H9 (cell line): Measurements from ENCODE around the gene STAP2. TPM values are rescaled to one million over a fixed set of nuclear protein-coding genes. Genes with fewer than 3 reads are reported as not detected.

Experiments
- DNase-seq: peaks from one replicate; pipeline ENCODE4 v3.0.0-alpha.2; 2017
- H2AFZ ChIP-seq: one replicate; pipeline ENCODE4 v1.6.1; 2013; ENCODE audit warnings: mild to moderate bottlenecking, low read length, control low read depth, moderate library complexity
- H2AK5ac ChIP-seq: 2 replicates; pipeline ENCODE4 v1.6.1; 2013; ENCODE audit warnings: low read length, control low read depth, mixed read lengths; ENCODE audit not compliant: insufficient read length
- H2BK120ac ChIP-seq: one replicate; pipeline ENCODE4 v1.6.1; 2013; ENCODE audit warnings: low read depth, mild to moderate bottlenecking, low read length, control low read depth, inconsistent platforms; ENCODE audit not compliant: poor library complexity, severe bottlenecking
- H2BK12ac ChIP-seq: 2 replicates; pipeline ENCODE4 v1.6.1; 2013; ENCODE audit warnings: low read length, control low read depth, mixed read lengths, low read depth; ENCODE audit not compliant: insufficient read length
- H2BK15ac ChIP-seq: 2 replicates; pipeline ENCODE4 v1.6.1; 2013; ENCODE audit warnings: low read depth, low read length, control low read depth
- H2BK20ac ChIP-seq: one replicate; pipeline ENCODE4 v1.6.1; 2013; ENCODE audit warnings: low read depth, mild to moderate bottlenecking, low read length, control low read depth, inconsistent platforms; ENCODE audit not compliant: poor library complexity, severe bottlenecking
- H2BK5ac ChIP-seq: 2 replicates; pipeline ENCODE4 v1.6.1; 2013; ENCODE audit warnings: low read length, control low read depth, mixed read lengths; ENCODE audit not compliant: insufficient read length
- H3K14ac ChIP-seq: 2 replicates; pipeline ENCODE4 v1.6.1; 2013; ENCODE audit warnings: low read length, control low read depth; ENCODE audit not compliant: insufficient read depth
- H3K18ac ChIP-seq: 2 replicates; pipeline ENCODE4 v1.6.1; 2013; ENCODE audit warnings: low read depth, mild to moderate bottlenecking, mixed read lengths, low read length, control low read depth; ENCODE audit not compliant: insufficient read length
- H3K23ac ChIP-seq: 2 replicates; pipeline ENCODE4 v1.6.1; 2013; ENCODE audit warnings: low read length, control low read depth, mixed read lengths, low read depth; ENCODE audit not compliant: insufficient read length
- H3K23me2 ChIP-seq: 2 replicates; pipeline ENCODE4 v1.6.1; 2013; ENCODE audit warnings: low read depth, mild to moderate bottlenecking, mixed read lengths, low read length, control low read depth; ENCODE audit not compliant: insufficient read length, poor library complexity, severe bottlenecking
- H3K27ac ChIP-seq: 2 replicates; pipeline ENCODE4 v1.5.1; 2013; ENCODE audit warnings: low read length, control low read depth, mixed read lengths, low read depth; ENCODE audit not compliant: insufficient read length
- H3K27me3 ChIP-seq: 2 replicates; pipeline ENCODE4 v1.6.1; 2013; ENCODE audit warnings: low read length, control low read depth, inconsistent platforms; ENCODE audit not compliant: insufficient read depth
- H3K4ac ChIP-seq: 2 replicates; pipeline ENCODE4 v1.6.1; 2013; ENCODE audit warnings: low read depth, mild to moderate bottlenecking, control low read depth, inconsistent platforms, low read length, moderate library complexity
- H3K4me1 ChIP-seq: 2 replicates; pipeline ENCODE4 v1.6.1; 2013; ENCODE audit warnings: low read length, control low read depth, inconsistent platforms; ENCODE audit not compliant: insufficient read depth
- H3K4me2 ChIP-seq: 2 replicates; pipeline ENCODE4 v1.6.1; 2013; ENCODE audit warnings: low read length, control low read depth, mixed read lengths; ENCODE audit not compliant: insufficient read length, insufficient read depth
- H3K56ac ChIP-seq: 2 replicates; pipeline ENCODE4 v1.6.1; 2013; ENCODE audit warnings: low read depth, mild to moderate bottlenecking, mixed read lengths, low read length, control low read depth; ENCODE audit not compliant: insufficient read length
- H3K79me1 ChIP-seq: 2 replicates; pipeline ENCODE4 v1.6.1; 2013; ENCODE audit warnings: low read depth, mild to moderate bottlenecking, moderate library complexity, low read length, control low read depth, inconsistent platforms; ENCODE audit not compliant: insufficient read depth, poor library complexity, severe bottlenecking
- H3K79me2 ChIP-seq: 2 replicates; pipeline ENCODE4 v1.6.1; 2013; ENCODE audit warnings: low read length, control low read depth, inconsistent platforms; ENCODE audit not compliant: insufficient read depth
- H3K9ac ChIP-seq: 2 replicates; pipeline ENCODE4 v1.6.1; 2013; ENCODE audit warnings: low read length, control low read depth, mixed read lengths; ENCODE audit not compliant: insufficient read length; ENCODE audit errors: extremely low read depth
- H3K9me3 ChIP-seq: one replicate; pipeline ENCODE4 v1.6.1; 2013; ENCODE audit warnings: low read depth, low read length, inconsistent platforms; ENCODE audit not compliant: control insufficient read depth
- H3T11ph ChIP-seq: one replicate; pipeline ENCODE4 v1.6.1; 2013; ENCODE audit warnings: mild to moderate bottlenecking, low read length, control low read depth, inconsistent platforms
- H4K20me1 ChIP-seq: one replicate; pipeline ENCODE4 v1.6.1; 2013; ENCODE audit not compliant: control insufficient read depth, insufficient read length, insufficient read depth
- H4K5ac ChIP-seq: 2 replicates; pipeline ENCODE4 v1.6.1; 2013; ENCODE audit warnings: low read depth, mild to moderate bottlenecking, mixed read lengths, low read length, control low read depth; ENCODE audit not compliant: insufficient read length
- H4K8ac ChIP-seq: replicated peaks from 2 replicates; pipeline ENCODE4 v1.6.1; 2013; ENCODE audit warnings: low read length, control low read depth, mixed read lengths, low read depth; ENCODE audit not compliant: insufficient read length
- H4K91ac ChIP-seq: 2 replicates; pipeline ENCODE4 v1.6.1; 2013; ENCODE audit warnings: low read depth, mild to moderate bottlenecking, moderate library complexity, mixed read lengths, low read length, control low read depth; ENCODE audit not compliant: insufficient read length
- H3K27ac Mint-ChIP-seq, 3 experiments: 2 replicates in 2 of 3; 3 replicates in 1 of 3; pipeline ENCODE4 v1.8.0; 2020 to 2021; ENCODE audit warnings: mixed read lengths in 3 of 3, mild to moderate bottlenecking in 1 of 3, moderate library complexity in 1 of 3
- H3K27me3 Mint-ChIP-seq: 2 replicates; pipeline ENCODE4 v1.8.0; 2021; ENCODE audit warnings: low read depth, mild to moderate bottlenecking, moderate library complexity, mixed read lengths
- H3K36me3 Mint-ChIP-seq, 3 experiments: 2 replicates in 2 of 3; 3 replicates in 1 of 3; pipeline ENCODE4 v1.8.0; 2020 to 2021; ENCODE audit warnings: low read depth in 3 of 3, mixed read lengths in 3 of 3; ENCODE audit not compliant: insufficient read depth in 1 of 3
- H3K4me1 Mint-ChIP-seq, 2 experiments: 2 replicates each; pipeline ENCODE4 v1.8.0; 2020; ENCODE audit warnings: mixed read lengths in 2 of 2
- H3K4me3 Mint-ChIP-seq, 2 experiments: 2 replicates in 1 of 2; 3 replicates in 1 of 2; pipeline ENCODE4 v1.8.0; 2020 to 2021; ENCODE audit warnings: mild to moderate bottlenecking in 2 of 2, mixed read lengths in 2 of 2, moderate library complexity in 1 of 2
- H3K9me3 Mint-ChIP-seq, 2 experiments: 2 replicates in 1 of 2; 3 replicates in 1 of 2; pipeline ENCODE4 v1.8.0; 2020; ENCODE audit warnings: mild to moderate bottlenecking in 2 of 2, mixed read lengths in 2 of 2, moderate library complexity in 1 of 2
- WGBS: extraction: QIAGEN DNeasy Blood & Tissue Kit; methylation state at CpG from one replicate; pipeline ENCODE4 v1.1.7; 2013; ENCODE audit warnings: missing lambda C conversion rate, low lambda C conversion rate, mixed read lengths; ENCODE audit not compliant: insufficient read length; ENCODE audit errors: extremely low coverage; 5-methylcytosine and 5-hydroxymethylcytosine counted together
- total RNA-seq: library from RNA; stranded (reverse); gene quantifications from 2 replicates; pipeline ENCODE4 v1.2.1, GENCODE V29; 2021
- TF ChIP-seq, protein P1 (sequence below): fragments of 200-600 bp; sonication (generic); conservative IDR thresholded peaks from 3 replicates; pipeline ENCODE4 v1.8.0; 2021; ENCODE audit warnings: antibody characterized with exemption, mild to moderate bottlenecking

STAP2 gene
- total RNA-seq, 1 experiment from 2014 or later, result 20.2 TPM

DNA sequence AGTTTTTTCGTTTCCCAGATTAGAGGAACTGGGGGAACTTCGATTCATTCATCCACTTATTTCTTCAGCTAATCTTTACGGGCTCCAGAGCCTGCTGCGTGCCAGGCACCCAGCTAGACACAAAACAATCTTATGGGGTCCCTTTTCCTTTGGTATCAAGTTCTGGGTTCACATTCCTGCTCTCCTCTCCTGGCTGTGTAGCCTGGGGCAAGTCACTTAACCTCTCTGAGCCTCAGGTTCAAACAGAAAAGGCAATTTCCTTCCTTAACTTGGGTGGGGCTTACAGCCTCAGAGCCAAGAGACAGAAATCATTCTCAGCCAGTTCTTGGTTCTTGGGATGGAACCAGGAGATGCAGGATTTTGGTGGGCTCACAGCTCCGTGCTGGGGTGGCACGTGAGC is 53.7 kb downstream of the STAP2 start:
- Mint-ChIP-seq H3K27me3 (peaks cover 57% of the 10 kb centered on the region), H3K4me3 (no peak overlapping the region), H3K4me1 (peaks cover 2 to 10% of the 10 kb centered on the region in 2 experiments), H3K9me3 (no peaks in the 10 kb centered on the region; a peak in 2 of 5 replicates), H3K27ac (no peak overlapping the region), H3K36me3 (peaks cover 0 to 1% (median 0%) of the 10 kb centered on the region in 3 experiments; a peak in 1 of 7 replicates)
- H4K20me1 ChIP-seq, result no peaks in the 10 kb centered on the region
- H2BK5ac ChIP-seq, result no peak overlapping the region
- H3K18ac ChIP-seq, result no peak overlapping the region
- peaks cover 2% of the 10 kb centered on the region for H3K23me2 ChIP-seq
- no peak overlapping the region for H3K27ac ChIP-seq
- H2AK5ac ChIP-seq, result no peak overlapping the region
- no peaks in the 10 kb centered on the region for H3K9me3 ChIP-seq
- no peak overlapping the region for H4K8ac ChIP-seq
- H3K14ac ChIP-seq, result no peak overlapping the region
- H3K27me3 ChIP-seq, result peaks cover 7% of the 10 kb centered on the region; the same call in 1 of the 2 replicates
- no peak overlapping the region for H2BK120ac ChIP-seq
- H3K79me1 ChIP-seq, result no peaks in the 10 kb centered on the region
- no peak overlapping the region for H3K9ac ChIP-seq
- H3K4me1 ChIP-seq, result no peaks in the 10 kb centered on the region; the same call in 1 of the 2 replicates
- no peaks in the 10 kb centered on the region for H3K79me2 ChIP-seq
- H4K91ac ChIP-seq, result no peak overlapping the region
- H3K4me2 ChIP-seq, result peak overlapping the region; percentile 63
- no peak overlapping the region for H2AFZ ChIP-seq
- no peak overlapping the region for H3K4ac ChIP-seq
- TF ChIP-seq, protein P1, sequence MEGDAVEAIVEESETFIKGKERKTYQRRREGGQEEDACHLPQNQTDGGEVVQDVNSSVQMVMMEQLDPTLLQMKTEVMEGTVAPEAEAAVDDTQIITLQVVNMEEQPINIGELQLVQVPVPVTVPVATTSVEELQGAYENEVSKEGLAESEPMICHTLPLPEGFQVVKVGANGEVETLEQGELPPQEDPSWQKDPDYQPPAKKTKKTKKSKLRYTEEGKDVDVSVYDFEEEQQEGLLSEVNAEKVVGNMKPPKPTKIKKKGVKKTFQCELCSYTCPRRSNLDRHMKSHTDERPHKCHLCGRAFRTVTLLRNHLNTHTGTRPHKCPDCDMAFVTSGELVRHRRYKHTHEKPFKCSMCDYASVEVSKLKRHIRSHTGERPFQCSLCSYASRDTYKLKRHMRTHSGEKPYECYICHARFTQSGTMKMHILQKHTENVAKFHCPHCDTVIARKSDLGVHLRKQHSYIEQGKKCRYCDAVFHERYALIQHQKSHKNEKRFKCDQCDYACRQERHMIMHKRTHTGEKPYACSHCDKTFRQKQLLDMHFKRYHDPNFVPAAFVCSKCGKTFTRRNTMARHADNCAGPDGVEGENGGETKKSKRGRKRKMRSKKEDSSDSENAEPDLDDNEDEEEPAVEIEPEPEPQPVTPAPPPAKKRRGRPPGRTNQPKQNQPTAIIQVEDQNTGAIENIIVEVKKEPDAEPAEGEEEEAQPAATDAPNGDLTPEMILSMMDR, result no peak
- H3T11ph ChIP-seq, result no peak overlapping the region
- no peak overlapping the region for H3K23ac ChIP-seq
- H2BK20ac ChIP-seq, result no peak overlapping the region
- no CpG with 5 or more reads among the region's 6 CpGs for WGBS
- DNase-seq, result no peak
- no peak overlapping the region for H2BK12ac ChIP-seq
- no peak overlapping the region for H3K56ac ChIP-seq
- no peak overlapping the region for H4K5ac ChIP-seq
- H2BK15ac ChIP-seq, result no peak overlapping the region
